Measurements from ENCODE around the gene OGDHL. TPM values are rescaled to one million over a fixed set of nuclear protein-coding genes. Genes with fewer than 3 reads are reported as not detected.

OGDHL gene
- total and polyA plus RNA-seq, 8 donors: 0.31 to 26.8 (median 3.7) TPM; not detected in 1

- TF ChIP-seq CTCF (IDR thresholded peaks at IDR 0.05) (no peak), POLR2AphosphoS5 (IDR thresholded peaks at IDR 0.05) (no peak), EP300 (IDR thresholded peaks at IDR 0.05) (no peak), POLR2A (IDR thresholded peaks at IDR 0.05) (no peak)
- no peak for DNase-seq
- no peak overlapping the region for H3K27ac ChIP-seq
- no peaks in the 10 kb centered on the region for H3K4me1 ChIP-seq
- 66 to 74% (median 69%) methylated on average over 7 to 8 of the region's 8 CpGs for WGBS, 5 donors
- no peaks in the 10 kb centered on the region for H3K36me3 ChIP-seq
- no peak overlapping the region for H3K4me3 ChIP-seq
- intact Hi-C loops (cut with DNase I; ENCODE audit: low total_unique reads): no loop called here
- peaks cover 0 to 4% (median 0%) of the 10 kb centered on the region in 3 donors for H3K27me3 ChIP-seq
- no peaks in the 10 kb centered on the region for H3K9me3 ChIP-seq
Observed at GRCh38 chr10:49784681-49785080, 22.6 kb upstream of the OGDHL start.

GRCh38 chr10:49783645-49784044 is 21.5 kb upstream of the OGDHL start:
- DNase-seq: no peak
- no peak overlapping the region for H3K27ac ChIP-seq
- peaks cover 0 to 4% (median 3%) of the 10 kb centered on the region in 3 donors for H3K27me3 ChIP-seq
- H3K9me3 ChIP-seq: no peaks in the 10 kb centered on the region
- H3K36me3 ChIP-seq: no peaks in the 10 kb centered on the region
- H3K4me1 ChIP-seq: no peaks in the 10 kb centered on the region
- 44 to 57% (median 52%) methylated on average over 5 of the region's 5 CpGs for WGBS, 5 donors
- TF ChIP-seq EP300 (IDR thresholded peaks at IDR 0.05) (no peak), CTCF (IDR thresholded peaks at IDR 0.05) (no peak), POLR2AphosphoS5 (IDR thresholded peaks at IDR 0.05) (no peak), POLR2A (IDR thresholded peaks at IDR 0.05) (no peak)
- no peak overlapping the region for H3K4me3 ChIP-seq
- intact Hi-C loops (cut with DNase I; ENCODE audit: low total_unique reads): no loop called here

- DNase-seq: no peak
- no peaks in the 10 kb centered on the region for H3K4me1 ChIP-seq
- H3K27ac ChIP-seq: no peak overlapping the region
- peaks cover 0 to 5% (median 0%) of the 10 kb centered on the region in 4 donors for H3K9me3 ChIP-seq
- TF ChIP-seq POLR2A (IDR thresholded peaks at IDR 0.05) (no peak), EP300 (IDR thresholded peaks at IDR 0.05) (no peak), POLR2AphosphoS5 (IDR thresholded peaks at IDR 0.05) (no peak), CTCF (IDR thresholded peaks at IDR 0.05) (no peak)
- H3K4me3 ChIP-seq: no peak overlapping the region
- no peaks in the 10 kb centered on the region for H3K36me3 ChIP-seq
- intact Hi-C loops (cut with DNase I; ENCODE audit: low total_unique reads): no loop called here
- H3K27me3 ChIP-seq: peaks cover 0 to 10% (median 4%) of the 10 kb centered on the region in 3 donors
Observed at GRCh38 chr10:49781247-49781646, 19.1 kb upstream of the OGDHL start.

- WGBS, 5 donors: 66 to 71% (median 70%) methylated on average over 3 of the region's 3 CpGs
- peaks cover 0 to 5% (median 0%) of the 10 kb centered on the region in 4 donors for H3K9me3 ChIP-seq
- no peak for DNase-seq
- TF ChIP-seq POLR2AphosphoS5 (IDR thresholded peaks at IDR 0.05) (no peak), CTCF (IDR thresholded peaks at IDR 0.05) (no peak), EP300 (IDR thresholded peaks at IDR 0.05) (no peak)
- intact Hi-C loops (cut with DNase I; ENCODE audit: low total_unique reads): no loop called here
- H3K4me3 ChIP-seq: no peak overlapping the region
- no peaks in the 10 kb centered on the region for H3K4me1 ChIP-seq
- peaks cover 0 to 10% (median 6%) of the 10 kb centered on the region in 3 donors for H3K27me3 ChIP-seq
- H3K27ac ChIP-seq: no peak overlapping the region
- no peaks in the 10 kb centered on the region for H3K36me3 ChIP-seq
Observed at GRCh38 chr10:49778197-49778596, 16.1 kb upstream of the OGDHL start.

Data from stomach (tissue), 9 donors.